PFSK-1 (cell line): ENCODE measurements around the gene USP7.

Source experiments
- FOXP2 ChIP-seq: optimal IDR thresholded peaks from 2 replicates; pipeline ENCODE3; 2011; ENCODE audit warnings: borderline replicate concordance, control low read depth, inconsistent platforms; ENCODE audit not compliant: insufficient read depth; ENCODE audit errors: extremely low read length, extremely low read depth
- POLR2AphosphoS5 ChIP-seq: IDR thresholded peaks from 2 replicates; pipeline ENCODE4 v1.6.1; 2012; ENCODE audit warnings: low read depth, mild to moderate bottlenecking, control low read depth, low read length, moderate library complexity
- SIN3A ChIP-seq: IDR thresholded peaks from 2 replicates; pipeline ENCODE4 v1.6.1; 2012; ENCODE audit warnings: mild to moderate bottlenecking, low read length, moderate library complexity, borderline replicate concordance; ENCODE audit not compliant: insufficient read depth
- TAF1 ChIP-seq: IDR thresholded peaks from 2 replicates; pipeline ENCODE4 v1.6.1; 2012; ENCODE audit warnings: low read length, control low read depth, borderline replicate concordance; ENCODE audit not compliant: insufficient read depth
- TF ChIP-seq, protein P1 (sequence below), 2 experiments: IDR thresholded peaks; 2 replicates each; pipeline versions ENCODE4 v1.6.1 to v1.8.0; 2011 to 2012; ENCODE audit warnings: low read depth in 2 of 2, low read length in 2 of 2, control low read depth in 1 of 2, inconsistent platforms in 1 of 2, mild to moderate bottlenecking in 1 of 2, moderate library complexity in 1 of 2; ENCODE audit not compliant: insufficient read depth in 1 of 2

DNA sequence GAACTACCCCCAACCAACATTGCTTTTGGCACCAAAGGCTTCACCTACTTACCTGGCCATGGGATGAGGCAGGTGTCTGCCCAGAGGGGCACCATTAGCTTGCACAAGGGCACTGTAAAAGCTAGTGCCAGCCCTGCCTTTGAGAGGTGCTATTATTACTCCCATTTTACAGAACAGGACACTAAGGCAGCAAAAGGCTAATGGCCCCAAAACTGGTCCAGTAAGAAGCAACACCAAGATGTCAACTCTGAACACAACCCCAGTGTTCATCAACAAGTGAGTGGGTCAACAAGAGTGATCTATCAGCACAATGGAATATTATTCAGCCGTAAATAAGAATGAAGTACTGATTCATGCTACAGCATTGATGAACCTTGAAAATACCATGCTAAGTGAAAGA, 7.7 kb upstream of the USP7 start:
- TF ChIP-seq SIN3A (no peak), TAF1 (no peak), POLR2AphosphoS5 (no peak), FOXP2 (no peak)
- TF ChIP-seq, protein P1, sequence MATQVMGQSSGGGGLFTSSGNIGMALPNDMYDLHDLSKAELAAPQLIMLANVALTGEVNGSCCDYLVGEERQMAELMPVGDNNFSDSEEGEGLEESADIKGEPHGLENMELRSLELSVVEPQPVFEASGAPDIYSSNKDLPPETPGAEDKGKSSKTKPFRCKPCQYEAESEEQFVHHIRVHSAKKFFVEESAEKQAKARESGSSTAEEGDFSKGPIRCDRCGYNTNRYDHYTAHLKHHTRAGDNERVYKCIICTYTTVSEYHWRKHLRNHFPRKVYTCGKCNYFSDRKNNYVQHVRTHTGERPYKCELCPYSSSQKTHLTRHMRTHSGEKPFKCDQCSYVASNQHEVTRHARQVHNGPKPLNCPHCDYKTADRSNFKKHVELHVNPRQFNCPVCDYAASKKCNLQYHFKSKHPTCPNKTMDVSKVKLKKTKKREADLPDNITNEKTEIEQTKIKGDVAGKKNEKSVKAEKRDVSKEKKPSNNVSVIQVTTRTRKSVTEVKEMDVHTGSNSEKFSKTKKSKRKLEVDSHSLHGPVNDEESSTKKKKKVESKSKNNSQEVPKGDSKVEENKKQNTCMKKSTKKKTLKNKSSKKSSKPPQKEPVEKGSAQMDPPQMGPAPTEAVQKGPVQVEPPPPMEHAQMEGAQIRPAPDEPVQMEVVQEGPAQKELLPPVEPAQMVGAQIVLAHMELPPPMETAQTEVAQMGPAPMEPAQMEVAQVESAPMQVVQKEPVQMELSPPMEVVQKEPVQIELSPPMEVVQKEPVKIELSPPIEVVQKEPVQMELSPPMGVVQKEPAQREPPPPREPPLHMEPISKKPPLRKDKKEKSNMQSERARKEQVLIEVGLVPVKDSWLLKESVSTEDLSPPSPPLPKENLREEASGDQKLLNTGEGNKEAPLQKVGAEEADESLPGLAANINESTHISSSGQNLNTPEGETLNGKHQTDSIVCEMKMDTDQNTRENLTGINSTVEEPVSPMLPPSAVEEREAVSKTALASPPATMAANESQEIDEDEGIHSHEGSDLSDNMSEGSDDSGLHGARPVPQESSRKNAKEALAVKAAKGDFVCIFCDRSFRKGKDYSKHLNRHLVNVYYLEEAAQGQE (IDR thresholded peaks at IDR 0.05; ENCODE audit: insufficient read depth in 1 of 2, low read depth in 2 of 2, low read length in 2 of 2): no peak
